GM19035 (cell line): Measurements from ENCODE around the gene RABGGTA.

Experiments
- ATAC-seq: cut with Tn5 transposase; IDR thresholded peaks from one replicate; pipeline ENCODE4 v1.9.1; 2021; ENCODE audit not compliant: unreplicated experiment

RABGGTA gene

DNA sequence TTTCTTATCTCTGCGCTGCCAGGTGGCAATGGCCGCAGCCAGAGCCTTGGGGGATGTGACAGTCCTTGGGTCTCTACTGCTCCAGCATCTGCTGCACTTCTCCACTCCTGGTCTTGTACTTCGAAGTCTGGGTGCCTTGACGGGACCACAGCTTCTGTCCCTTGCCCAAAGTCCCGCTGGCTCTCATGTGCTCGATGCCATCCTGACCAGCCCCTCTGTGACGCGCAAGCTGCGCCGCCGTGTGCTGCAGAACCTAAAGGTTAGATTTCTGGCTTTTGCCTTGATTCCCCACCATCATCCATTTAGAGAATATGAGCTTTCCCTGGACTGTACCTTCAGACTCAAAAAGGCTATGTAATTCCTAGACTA, 32.6 kb upstream of the RABGGTA start:
- ATAC-seq, result no peak

DNA sequence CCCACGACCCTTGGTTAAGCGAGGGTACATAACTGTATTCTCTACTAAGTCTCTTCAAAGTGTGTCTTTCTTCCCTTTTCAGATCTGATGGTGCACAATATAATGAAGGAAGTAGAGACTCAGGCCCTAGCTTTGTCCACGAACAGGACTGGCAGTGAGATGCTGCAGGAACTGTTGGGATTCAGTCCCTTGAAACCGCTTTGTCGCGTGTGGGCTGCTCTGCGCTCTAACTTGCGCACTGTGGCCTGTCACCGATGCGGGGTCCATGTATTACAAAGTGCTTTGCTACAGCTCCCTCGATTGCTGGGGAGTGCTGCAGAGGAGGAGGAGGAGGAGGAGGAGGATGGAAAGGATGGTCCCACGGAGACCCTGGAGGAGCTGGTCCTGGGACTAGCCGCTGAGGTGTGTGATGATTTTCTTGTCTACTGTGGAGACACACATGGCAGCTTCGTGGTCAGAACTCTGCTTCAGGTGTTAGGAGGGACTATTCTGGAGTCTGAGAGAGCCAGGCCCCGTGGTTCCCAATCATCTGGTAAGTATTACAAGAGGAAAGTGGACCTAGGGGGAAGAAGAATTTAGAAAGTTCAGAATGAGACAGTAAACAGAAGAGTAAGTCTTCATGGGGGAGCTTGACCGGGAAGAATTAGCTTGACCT, 29.1 kb upstream of the RABGGTA start:
- ATAC-seq, result no peak

DNA sequence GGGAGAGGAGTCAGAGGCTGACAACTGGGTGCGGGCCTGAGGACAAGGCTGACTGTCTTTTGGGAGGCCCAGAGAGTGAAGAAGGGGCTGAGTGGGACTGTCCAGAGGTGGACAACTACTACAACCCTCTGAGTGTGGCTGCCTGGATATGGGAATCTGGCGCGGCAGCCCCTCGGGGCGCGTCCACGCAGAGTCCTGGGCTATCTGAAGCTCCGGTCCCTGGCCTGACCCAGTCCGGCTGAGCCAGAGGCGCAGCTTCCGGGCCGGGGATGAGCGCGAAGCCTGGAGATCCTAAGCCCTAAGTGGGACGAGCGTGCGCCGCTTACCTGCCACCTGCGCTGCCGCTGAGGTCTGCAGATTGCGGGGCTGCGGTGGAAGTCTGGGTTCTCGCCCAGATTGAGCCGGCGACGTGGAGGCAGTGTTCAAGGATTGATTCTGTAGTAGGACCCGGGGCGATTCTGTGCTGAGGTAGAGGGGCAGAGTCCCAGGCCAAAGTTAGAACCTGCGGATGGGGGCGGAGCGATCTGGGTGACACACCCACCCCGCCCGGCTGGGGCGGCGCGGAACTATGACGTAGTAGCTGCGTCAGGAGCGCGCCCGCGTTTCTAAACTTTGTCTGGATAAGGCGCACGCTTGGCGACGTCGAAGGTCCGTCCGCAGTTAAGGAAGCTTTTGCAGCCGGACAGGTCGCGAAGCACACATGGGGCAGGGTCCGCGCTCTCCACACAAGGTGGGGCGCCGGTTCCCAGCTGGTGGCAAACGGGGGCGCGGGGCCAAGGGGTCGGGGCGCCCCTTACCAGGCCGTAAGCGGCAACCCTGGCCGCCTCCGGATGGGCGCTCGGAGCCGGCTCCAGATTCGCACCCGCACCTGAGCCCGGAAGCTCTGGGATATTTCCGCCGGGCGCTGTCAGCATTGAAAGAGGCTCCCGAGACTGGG, 28.1 kb upstream of the RABGGTA start, which contains the start of the genes DHRS1 and NOP9:
TSS of gene DHRS1 (minus strand) at position 526 of the 937 bp plus-strand sequence. CDS start 674 bp downstream, outside the sequence.
TSS of gene NOP9 (plus strand) at position 596 of the 937 bp plus-strand sequence. CDS start at position 701, 105 bp downstream.
- ATAC-seq, result peak; percentile 77

DNA sequence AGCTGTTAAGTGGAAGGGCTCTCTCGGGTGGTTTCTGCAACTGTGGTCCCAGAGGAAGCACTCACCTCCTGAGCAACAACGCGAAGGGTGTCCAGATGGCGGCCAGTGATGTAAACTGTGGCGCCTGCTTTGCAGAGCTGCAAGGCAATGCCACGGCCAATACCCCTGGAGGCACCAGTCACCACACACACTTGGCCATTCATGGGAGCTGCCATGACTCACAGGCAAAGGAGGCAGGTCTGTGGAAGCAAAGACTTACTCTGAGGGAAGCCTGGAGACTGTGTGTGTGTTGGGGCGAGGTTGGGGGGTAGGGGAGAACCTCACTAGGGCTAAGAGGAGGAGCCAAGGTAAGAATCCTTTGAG, 27.5 kb upstream of the RABGGTA start:
- no peak for ATAC-seq

DNA sequence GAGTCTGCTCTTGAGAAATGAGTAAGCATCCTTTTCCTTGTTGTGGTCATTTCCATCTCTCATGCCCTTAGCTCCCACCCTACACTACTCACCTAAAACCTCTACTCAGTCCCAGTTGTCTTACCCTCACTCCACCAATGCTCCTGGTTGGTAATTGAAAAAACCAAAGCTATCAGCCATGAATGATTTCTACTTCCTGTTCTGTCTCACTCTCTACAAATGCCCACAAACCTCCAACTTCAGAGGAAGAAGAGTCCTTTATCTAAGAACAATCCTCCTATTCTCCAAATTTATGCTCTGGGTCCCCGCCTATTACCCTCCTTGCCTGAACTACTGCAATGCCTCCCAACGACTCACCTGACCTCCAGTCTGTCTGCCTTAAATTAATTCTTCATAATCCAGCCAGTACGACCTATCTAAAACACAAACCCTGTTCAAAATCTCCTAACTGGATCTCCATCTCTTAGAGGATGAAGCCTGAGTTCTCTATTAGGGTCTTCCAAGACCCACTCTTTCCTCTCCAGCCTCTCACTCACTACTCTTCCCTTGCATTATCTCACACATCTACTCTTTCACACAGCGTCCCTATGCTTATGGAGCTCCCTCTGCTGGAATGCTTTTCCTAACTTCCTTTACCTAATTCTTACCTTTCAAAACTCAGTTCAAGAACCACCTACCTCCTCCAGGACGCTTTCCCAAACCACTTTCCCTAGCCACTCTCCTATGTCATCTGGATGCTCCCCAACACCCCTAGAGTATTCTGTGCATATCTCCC, 26.0 kb upstream of the RABGGTA start:
- no peak for ATAC-seq

DNA sequence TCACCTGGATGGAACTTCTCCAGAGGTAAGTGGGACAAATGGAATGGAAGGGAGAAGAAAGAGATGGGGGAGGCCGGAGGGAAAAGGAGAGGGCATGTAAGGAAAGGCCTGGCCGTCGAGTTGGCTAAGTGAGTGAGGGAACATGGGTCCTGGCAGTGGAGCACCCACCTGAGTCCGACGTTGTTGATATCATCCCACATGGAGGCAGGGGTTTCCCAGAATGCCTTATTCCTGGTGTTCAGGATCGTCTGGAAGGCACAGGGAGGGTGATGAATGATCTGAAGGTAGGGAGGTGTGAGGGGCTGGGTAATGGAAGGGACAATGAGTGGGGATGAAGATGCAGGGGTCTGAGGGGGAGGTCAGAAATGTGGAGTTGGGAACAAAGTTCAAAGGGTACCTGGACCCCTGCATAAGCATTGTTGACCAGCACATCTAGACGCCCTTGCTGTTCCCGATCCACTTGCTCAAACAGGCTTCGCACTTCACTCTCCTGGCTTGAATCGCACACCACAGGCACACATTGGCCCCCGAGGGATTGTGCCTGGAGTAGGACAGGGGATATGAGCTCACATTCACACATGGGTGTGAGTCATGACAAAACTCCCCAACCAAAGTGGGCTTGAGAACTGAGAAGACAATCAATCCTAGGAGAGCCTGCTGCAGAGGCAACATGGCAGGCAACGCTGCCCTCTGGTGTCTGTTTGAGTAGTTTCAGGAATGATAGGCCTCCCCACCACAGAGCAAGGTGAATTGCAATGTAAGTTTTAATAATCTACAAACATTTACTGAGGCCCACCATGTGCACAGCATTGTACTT, 25.2 kb upstream of the RABGGTA start:
- no peak for ATAC-seq

DNA sequence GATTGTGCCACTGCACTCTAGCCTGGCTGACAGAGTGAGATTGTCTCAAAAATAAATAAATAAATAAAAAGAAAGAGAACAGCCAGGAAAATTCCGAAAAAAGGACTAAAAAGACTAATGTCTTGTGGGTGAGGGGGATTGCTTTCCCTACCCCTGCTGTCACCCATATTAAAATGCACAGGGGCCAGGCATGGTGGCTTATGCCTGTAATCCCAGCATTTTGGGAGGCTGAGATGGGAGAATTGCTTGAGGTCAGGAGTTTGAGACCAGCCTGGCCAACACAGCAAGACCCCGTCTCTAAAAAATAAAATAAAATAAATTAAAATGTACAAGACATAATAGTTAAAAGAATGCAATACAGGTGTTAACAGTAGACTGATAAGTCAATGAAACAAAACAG, 22.1 kb upstream of the RABGGTA start:
- ATAC-seq, result no peak

DNA sequence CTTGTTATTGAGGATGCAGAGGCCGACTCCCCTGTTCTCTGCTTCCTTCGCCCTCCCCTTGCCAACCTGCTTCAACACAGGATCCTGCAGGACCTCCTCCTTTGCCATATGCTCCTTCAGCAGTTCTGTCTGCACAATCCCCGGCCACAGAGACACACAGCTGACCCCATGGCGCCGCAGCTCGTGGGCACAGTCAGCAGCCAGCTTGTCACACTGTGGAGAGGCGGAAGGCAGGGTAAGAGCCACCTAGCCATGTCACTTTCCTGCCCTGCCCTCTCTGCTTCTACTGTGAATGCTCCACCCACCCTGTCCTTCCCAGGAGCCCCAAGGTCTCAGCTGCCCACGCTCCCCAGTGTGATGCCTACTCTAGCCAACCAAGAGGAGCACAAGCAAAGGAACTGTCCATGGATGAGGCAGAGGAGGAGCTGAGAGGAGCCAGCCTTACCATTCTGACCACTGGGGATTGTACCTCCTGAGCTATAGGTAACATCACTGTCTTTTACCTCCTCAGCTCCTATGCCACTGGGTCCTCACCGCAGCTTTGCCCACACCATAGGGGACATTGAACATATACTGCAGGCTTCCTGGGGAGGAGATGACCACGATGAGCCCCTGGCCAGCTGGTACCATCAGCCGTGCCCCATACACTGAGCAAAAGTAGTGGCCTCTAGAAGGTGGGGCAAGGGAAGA, 20.9 kb upstream of the RABGGTA start:
- no peak for ATAC-seq

DNA sequence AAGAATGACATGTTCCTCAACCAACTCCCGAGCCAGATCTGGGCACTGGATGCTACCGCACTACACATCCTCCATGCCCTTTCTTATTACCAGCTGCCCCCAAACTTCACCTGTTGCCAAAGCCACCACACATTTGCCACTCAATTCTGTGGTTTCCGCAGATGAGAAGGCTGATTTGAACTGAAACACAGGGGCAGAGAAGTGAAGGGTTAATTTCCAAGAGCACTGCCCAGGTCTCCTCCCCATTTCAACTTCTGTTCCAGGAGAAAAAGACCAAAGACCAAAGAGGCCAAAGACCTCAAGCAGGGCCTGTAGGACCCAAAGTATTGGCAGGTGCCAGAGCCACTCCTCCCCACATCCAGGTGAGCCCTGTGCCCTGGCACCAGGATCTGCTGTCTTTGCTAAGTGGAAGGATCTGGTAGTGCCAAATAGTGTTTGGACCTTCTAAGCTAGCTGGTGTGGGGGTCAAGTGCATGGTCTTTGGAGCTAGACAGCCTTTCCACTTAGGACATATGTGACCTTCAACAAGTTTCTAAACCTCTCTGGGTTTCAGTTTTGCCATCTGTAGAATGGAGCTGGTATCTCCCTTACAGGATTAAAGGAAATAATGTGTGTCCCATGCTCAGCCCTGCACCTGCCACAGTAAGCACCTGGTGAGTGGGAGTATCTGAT, 20.2 kb upstream of the RABGGTA start:
- ATAC-seq, result no peak

DNA sequence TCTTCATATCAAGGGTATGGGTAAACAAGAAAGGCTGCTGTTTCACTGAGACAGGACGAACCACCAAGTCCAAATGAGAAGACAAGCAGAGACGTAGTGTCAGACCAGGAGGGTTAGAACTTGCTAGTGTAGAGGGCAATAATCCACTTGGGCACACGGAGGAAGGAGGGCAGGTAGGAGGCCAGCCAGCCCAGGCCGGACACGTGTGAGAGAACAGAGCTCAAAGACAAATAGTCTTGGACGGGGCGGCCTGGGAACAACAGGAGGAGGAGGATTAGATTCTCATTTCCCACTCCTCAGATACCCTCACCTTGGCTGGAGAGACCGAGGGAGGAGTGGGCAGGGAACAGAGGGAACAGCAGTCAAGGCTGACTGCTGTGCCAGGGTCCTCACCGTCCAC, 19.3 kb upstream of the RABGGTA start:
- no peak for ATAC-seq

DNA sequence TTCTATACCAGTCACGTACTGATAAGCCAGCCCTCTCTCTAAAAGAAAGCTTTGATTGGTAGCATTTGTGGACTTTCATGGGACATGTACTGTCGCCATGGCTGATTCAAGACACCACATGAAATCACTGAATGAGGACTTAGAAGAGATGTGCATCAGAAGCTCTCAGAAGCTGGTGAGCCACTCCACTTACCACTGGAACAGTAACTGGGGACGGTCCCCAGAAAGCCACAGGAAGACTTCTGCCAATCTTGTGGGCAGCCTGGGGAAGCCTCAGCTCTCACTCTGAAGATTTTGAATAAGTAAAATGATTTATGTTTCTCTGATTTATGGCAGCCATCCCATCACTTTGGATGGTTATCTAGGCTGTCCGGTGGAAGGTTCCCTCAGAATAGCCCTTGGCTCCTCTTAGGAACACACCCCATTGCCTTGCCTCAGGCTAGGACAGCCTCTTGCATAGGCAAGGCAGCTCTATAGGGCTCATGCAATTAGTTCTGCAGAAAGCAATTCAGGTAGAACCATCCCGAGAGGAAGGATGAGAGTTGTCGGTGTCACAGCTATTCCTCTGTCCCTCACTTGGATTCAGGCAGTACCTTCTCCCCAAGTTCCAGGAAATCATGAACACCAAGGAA, 18.4 kb upstream of the RABGGTA start:
- ATAC-seq, result no peak

DNA sequence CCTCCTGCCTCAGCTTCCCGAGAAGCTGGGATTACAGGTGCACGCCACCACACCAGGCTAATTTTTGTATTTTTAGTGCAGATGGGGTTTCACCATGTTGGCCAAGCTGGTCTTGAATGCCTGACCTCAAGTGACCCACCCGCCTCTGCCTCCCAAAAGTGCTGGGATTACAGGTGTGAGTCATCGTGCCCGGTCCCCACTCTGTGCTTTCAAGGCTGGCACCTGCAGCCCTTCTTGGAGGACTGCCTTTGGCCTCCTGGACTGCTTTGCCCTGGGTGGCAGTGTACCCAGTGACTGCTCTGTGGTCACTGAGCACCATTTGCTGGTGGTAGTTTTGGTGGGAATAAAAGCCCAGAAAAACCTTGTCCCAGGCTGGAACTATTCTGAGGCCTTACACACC, 15.6 kb upstream of the RABGGTA start:
- no peak for ATAC-seq

DNA sequence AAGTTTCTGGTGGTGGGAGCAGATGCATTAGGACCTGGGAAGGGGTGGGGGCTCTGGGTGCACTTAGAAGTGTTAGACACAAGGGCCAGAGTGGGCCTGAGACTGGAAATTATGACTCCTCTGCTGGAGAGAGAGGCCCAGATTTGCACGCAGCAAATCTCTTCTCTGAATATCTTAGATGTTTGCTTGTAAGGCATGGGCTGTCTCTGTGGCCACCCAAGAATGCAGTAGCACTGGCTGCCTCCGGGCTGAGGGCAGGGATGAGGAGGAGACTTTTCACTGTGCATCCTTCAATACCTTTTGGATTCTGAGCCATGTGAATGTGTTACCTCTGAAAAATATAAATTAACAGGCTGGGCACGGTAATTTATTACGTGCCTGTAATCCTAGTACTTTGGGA, 14.0 kb upstream of the RABGGTA start:
- no peak for ATAC-seq

DNA sequence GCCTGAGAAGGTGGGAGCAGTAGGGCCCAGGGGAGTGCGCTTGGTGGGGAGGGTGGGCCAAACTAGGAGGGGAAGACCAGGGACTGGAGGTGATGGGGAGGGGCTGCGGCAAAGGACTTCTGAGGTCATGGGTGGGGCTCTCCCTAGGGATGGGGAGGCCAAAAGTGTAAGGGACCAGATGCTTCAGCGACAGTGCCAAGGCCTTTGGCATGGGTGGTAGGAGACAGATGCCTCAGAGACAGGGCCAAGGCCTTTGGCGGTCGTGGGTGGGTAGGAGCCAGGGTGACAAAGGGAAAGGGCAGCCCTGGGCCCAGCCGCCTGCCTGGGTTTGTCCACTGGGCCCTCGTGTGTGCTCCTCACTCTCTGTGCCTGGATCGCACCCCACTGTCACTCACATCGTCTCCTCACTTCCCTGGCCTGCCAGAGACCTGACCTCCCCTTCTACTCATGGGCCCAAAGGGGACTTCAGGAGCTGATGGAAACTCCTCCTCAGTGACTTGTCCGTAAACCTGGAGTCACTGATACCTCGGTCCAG, 13.2 kb upstream of the RABGGTA start:
- ATAC-seq, result no peak

DNA sequence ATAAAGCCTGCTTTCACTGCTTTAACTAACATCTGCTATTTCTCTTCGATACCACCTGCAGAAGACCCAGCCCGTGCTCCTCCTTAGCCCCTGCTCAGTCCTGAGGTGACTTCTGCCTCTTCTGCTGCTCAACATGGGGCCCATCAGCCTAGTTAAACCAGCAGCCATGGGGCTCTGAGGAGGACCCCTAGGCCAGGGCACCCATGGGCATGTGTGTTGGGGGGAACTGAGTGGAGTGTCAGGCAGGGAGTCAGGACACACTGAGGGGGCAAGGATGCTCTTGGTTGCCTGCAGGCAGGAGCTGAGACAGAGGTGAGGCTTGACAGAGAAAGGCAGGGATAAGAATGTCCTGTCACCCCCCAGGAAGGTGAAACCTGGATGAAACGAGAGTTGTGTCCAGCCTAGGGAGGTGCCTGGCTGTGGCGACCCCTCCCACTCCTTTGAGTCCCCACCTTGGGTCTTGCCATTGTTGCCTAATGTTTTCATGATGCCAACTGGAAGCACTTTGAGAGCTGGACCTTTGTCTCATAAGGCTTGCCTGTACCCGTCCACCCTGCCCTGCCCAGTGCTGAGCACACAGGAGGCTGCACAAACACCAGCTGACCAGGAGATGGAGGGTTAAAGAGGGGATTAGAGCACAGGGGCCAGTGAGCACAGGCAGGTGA, 12.5 kb upstream of the RABGGTA start:
- no peak for ATAC-seq

DNA sequence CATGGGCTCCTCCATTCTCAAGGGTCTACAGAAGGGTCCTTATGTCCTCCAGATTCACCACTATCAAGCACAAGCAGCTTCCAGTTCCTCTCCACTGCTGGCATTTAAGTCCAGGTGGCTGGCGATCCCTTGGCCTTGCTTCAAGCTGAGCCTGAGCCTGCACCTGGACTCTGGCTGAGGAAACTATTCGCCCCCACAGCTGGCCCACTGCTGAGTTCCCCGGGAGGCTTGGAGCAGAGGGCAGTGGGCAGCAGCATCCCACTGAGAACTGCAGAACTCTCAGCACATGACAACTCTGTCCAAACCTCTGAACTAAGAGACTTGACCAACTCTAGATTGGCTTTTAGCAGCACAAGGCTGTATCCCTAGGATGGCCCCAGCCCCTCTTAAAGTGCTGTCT, 11.3 kb upstream of the RABGGTA start:
- ATAC-seq, result no peak

DNA sequence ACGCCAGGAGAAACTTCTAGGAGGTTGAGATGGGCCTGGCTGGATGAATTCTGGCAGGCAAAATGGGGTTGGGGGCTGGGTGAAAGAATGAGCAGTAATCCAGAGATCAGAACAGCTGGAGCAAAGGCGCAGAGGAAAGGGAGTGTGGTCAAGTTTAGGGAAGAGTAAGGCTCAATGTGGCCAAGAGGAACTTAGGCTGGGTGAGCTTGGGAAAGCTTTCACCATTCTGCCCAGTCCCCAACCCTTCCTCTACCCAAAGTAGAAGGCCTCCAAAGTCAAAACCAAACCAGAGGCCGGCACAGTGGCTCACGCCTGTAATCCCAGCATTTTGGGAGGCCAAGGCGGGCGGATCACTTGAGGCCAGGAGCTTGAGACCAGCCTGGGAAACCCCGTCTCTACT, 10.2 kb upstream of the RABGGTA start:
- ATAC-seq, result no peak

DNA sequence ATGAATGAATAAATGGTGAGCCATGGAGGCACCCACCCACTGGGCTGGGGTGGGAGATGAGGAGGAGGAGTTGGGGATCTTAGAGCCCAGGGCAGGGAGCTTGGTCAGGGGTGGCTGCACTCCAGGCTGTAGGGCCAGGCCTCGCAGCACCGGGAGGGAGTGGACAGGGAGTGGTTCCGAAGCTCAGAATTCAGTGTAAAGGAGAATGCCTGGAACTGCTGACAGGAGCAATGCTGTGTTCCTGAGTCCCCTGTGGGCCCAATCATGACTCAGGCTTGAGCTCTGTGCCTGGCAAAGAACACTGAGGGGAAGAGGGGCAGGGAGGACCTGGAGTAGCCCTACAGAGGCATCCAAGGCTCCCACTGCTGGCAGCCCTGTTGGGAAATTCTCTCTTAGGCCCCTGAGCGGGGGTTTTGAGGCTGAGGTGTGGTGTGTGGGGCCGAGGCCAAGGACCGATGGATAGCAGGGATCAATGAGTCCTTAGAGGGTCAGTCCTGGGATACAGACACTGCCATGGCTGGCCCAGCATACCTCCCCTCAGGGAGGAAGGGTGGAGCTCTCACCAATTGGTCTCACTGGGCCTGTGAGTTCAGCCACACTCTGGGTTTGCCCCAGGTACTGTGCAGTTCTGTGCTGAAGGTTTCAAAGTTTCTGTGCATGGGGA, 9.5 kb upstream of the RABGGTA start:
- no peak for ATAC-seq
